A673 (cell line): ENCODE measurements around the gene DRD2.

Experiments
- EZH2 ChIP-seq: fragments of 200-600 bp; sonication (generic); IDR thresholded peaks from 2 replicates; pipeline ENCODE4 v1.6.1; 2017; ENCODE audit warnings: borderline replicate concordance, low read depth, mild to moderate bottlenecking, mixed read lengths, antibody characterized with exemption, low read length; ENCODE audit not compliant: poor library complexity, severe bottlenecking
- TF ChIP-seq, protein P1 (sequence below): fragments of 300-800, 200-600 bp; sonication (generic); conservative IDR thresholded peaks from 2 replicates; pipeline ENCODE4 v1.5.1; 2017; ENCODE audit warnings: low read depth, mild to moderate bottlenecking, antibody characterized with exemption, low read length, moderate library complexity, mixed read lengths

DNA sequence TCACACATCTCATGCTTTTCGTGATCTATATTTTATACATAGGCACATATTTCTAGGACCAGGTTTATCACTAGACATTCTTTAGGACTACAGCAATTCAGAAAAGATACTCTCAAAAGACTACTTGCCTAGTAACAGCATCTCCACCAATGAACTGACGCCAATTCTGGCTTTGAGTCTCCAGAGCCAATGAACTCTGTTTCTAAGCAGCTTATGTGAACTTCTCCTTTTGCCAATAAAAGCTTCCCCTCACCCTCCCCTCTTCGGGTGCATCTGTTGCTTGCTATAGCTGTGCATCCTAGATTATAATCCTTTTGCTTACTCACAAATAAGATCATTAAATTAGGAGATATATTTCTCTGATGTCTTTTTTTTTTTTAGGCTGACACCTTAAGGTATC, 99.0 kb downstream of the DRD2 start:
- TF ChIP-seq, protein P1, sequence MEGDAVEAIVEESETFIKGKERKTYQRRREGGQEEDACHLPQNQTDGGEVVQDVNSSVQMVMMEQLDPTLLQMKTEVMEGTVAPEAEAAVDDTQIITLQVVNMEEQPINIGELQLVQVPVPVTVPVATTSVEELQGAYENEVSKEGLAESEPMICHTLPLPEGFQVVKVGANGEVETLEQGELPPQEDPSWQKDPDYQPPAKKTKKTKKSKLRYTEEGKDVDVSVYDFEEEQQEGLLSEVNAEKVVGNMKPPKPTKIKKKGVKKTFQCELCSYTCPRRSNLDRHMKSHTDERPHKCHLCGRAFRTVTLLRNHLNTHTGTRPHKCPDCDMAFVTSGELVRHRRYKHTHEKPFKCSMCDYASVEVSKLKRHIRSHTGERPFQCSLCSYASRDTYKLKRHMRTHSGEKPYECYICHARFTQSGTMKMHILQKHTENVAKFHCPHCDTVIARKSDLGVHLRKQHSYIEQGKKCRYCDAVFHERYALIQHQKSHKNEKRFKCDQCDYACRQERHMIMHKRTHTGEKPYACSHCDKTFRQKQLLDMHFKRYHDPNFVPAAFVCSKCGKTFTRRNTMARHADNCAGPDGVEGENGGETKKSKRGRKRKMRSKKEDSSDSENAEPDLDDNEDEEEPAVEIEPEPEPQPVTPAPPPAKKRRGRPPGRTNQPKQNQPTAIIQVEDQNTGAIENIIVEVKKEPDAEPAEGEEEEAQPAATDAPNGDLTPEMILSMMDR = no peak
- no peak for TF ChIP-seq EZH2
